Right ventricle myocardium inferior (tissue), 1 donor: ENCODE measurements around the gene GLIS2. TPM values are rescaled to one million over a fixed set of nuclear protein-coding genes. Genes with fewer than 3 reads are reported as not detected.
A peak's percentile ranks its signal among the peaks of the same experiment; 100 is the strongest.

Source experiments
- ATAC-seq: fragments of 200-7000 bp; cut with Tn5 transposase; one replicate; pipeline ENCODE4 v1.9.1; 2020; ENCODE audit warnings: mild to moderate bottlenecking, moderate library complexity
- DNase-seq: peaks from one replicate; pipeline ENCODE4 v3.0.0; 2021; ENCODE audit errors: missing footprints
- intact Hi-C: fragments of 100-400 bp; cut with DNase I; formaldehyde crosslinking; loops from one replicate; pipeline ENCODE4 v1.11.0; 2022
- total RNA-seq: library from RNA; stranded (reverse); fragmentation: NEBNext Ultra II Directional; extraction: Animal tissue kit (Norgen Biotek cat#: 25700); gene quantifications from one replicate; pipeline ENCODE4 v1.2.1, GENCODE V29; 2021
- donor health status: DM: no; HTN: yes; CAD: no; lungs with severe emphysema.

Gene GLIS2
- total RNA-seq, 1 donor from 2014 or later = 16.0 TPM

GRCh38 chr16:4383591-4384444 is 68.0 kb downstream of the GLIS2 start:
- no peak for DNase-seq
- intact Hi-C loops = no loop called here
- ATAC-seq = no peak

- DNase-seq = no peak
- peak; percentile 9 for ATAC-seq
- intact Hi-C loops = no loop called here
Measured at GRCh38 chr16:4384509-4384942, 68.7 kb downstream of the GLIS2 start.

- DNase-seq (peak; percentile 42), ATAC-seq (no peak)
- intact Hi-C loops = no loop called here
Measured at GRCh38 chr16:4385066-4385788, 69.4 kb downstream of the GLIS2 start.

GRCh38 chr16:4385789-4386450 is 70.1 kb downstream of the GLIS2 start:
- intact Hi-C loops = no loop called here
- DNase-seq = no peak
- no peak for ATAC-seq

- DNase-seq = peak; percentile 63
Measured at GRCh38 chr16:4386451-4386805, 70.6 kb downstream of the GLIS2 start.

GRCh38 chr16:4386951-4387565 is 71.2 kb downstream of the GLIS2 start:
- DNase-seq (peak; percentile 8), ATAC-seq (no peak)
- intact Hi-C loops = no loop called here

More at GRCh38 chr16:4386451-4386805, 70.6 kb downstream of the GLIS2 start:
- ATAC-seq = no peak
- intact Hi-C loops = no loop called here

- DNase-seq (no peak), ATAC-seq (no peak)
- intact Hi-C loops = no loop called here
Measured at GRCh38 chr16:4387781-4388180, 71.9 kb downstream of the GLIS2 start.

- ATAC-seq = peak; percentile 49
- peak; percentile 61 for DNase-seq
- intact Hi-C loops = no loop called here
Measured at GRCh38 chr16:4388271-4389021, 72.6 kb downstream of the GLIS2 start.

Other genes starting within 250 kb of the GLIS2 start
- 48.2 TPM for gene ADCY9, start 199.6 kb upstream of the GLIS2 start, total RNA-seq
- gene SRL, start 74.0 kb upstream of the GLIS2 start, total RNA-seq = 419 TPM
- gene TFAP4, start 43.0 kb upstream of the GLIS2 start, total RNA-seq = 4.4 TPM
- gene PAM16, start 35.3 kb downstream of the GLIS2 start, total RNA-seq = 73.4 TPM
- gene VASN, start 55.8 kb downstream of the GLIS2 start, total RNA-seq = 6.4 TPM
- gene CORO7, start 100.5 kb downstream of the GLIS2 start, total RNA-seq = 11.6 TPM
- gene DNAJA3, start 109.8 kb downstream of the GLIS2 start, total RNA-seq = 71.4 TPM
- 26.0 TPM for gene NMRAL1, start 158.6 kb downstream of the GLIS2 start, total RNA-seq
- 126 TPM for gene HMOX2, start 160.3 kb downstream of the GLIS2 start, total RNA-seq
- gene CDIP1, start 222.7 kb downstream of the GLIS2 start, total RNA-seq = 46.3 TPM
- gene C16orf96, start 240.3 kb downstream of the GLIS2 start, total RNA-seq = 0.05 TPM